Neural cell (in vitro differentiated cells): ENCODE data around the gene MRPS27. TPM values are rescaled to one million over a fixed set of nuclear protein-coding genes. Genes with fewer than 3 reads are reported as not detected.

Source experiments
- H2AFZ ChIP-seq: fragments of 200-600, 300-800 bp; sonication (generic), shearing (Covaris generic); 2 replicates; pipeline ENCODE4 v1.6.0; 2014; ENCODE audit warnings: low read depth, mild to moderate bottlenecking, antibody characterized with exemption, low read length, moderate library complexity
- H3F3A ChIP-seq: fragments of 200-600 bp; shearing (Covaris generic); 2 replicates; pipeline ENCODE4 v1.6.1; 2016; ENCODE audit warnings: mild to moderate bottlenecking, moderate library complexity, mixed read lengths, antibody characterized with exemption, low read length; ENCODE audit not compliant: insufficient read depth, poor library complexity, severe bottlenecking
- H3K27ac ChIP-seq: fragments of 200-600, 300-800 bp; sonication (generic), shearing (Covaris generic); 2 replicates; pipeline ENCODE4 v1.5.1; 2014; ENCODE audit warnings: mild to moderate bottlenecking, low read length, moderate library complexity
- H3K27me3 ChIP-seq: fragments of 300-800, 200-600 bp; sonication (generic), shearing (Covaris generic); 2 replicates; pipeline ENCODE4 v1.6.0; 2014; ENCODE audit warnings: mild to moderate bottlenecking, low read depth, low read length, moderate library complexity; ENCODE audit not compliant: insufficient read depth
- H3K36me3 ChIP-seq: fragments of 300-800, 200-600 bp; sonication (generic), shearing (Covaris generic); 2 replicates; pipeline ENCODE4 v1.5.1; 2014; ENCODE audit warnings: mild to moderate bottlenecking, antibody characterized with exemption, low read length, moderate library complexity; ENCODE audit not compliant: insufficient read depth
- H3K4me2 ChIP-seq: fragments of 300-800, 200-600 bp; sonication (generic), shearing (Covaris generic); 2 replicates; pipeline ENCODE4 v1.6.0; 2014; ENCODE audit warnings: mild to moderate bottlenecking, low read length
- H3K4me3 ChIP-seq: fragments of 300-800, 200-600 bp; sonication (generic), shearing (Covaris generic); 2 replicates; pipeline ENCODE4 v1.5.1; 2014; ENCODE audit warnings: mild to moderate bottlenecking, low read length, moderate library complexity
- H3K79me2 ChIP-seq: fragments of 200-600 bp; shearing (Covaris generic); replicated peaks from 2 replicates; pipeline ENCODE4 v1.6.0; 2014; ENCODE audit warnings: mild to moderate bottlenecking, low read length, moderate library complexity; ENCODE audit not compliant: insufficient read depth
- H3K9ac ChIP-seq: fragments of 300-800, 200-600 bp; sonication (generic), shearing (Covaris generic); 2 replicates; pipeline ENCODE4 v1.6.1; 2016; ENCODE audit warnings: mild to moderate bottlenecking, low read length, mixed read lengths
- H3K9me2 ChIP-seq: fragments of 200-600 bp; shearing (Covaris generic); 2 replicates; pipeline ENCODE4 v1.6.1; 2016; ENCODE audit warnings: mild to moderate bottlenecking, low read length, mixed read lengths; ENCODE audit not compliant: insufficient read depth
- H3K9me3 ChIP-seq: fragments of 200-600, 300-800 bp; sonication (generic), shearing (Covaris generic); 2 replicates; pipeline ENCODE4 v1.6.1; 2016; ENCODE audit warnings: mild to moderate bottlenecking, mixed run types, low read length, moderate library complexity, mixed read lengths
- H4K20me1 ChIP-seq: fragments of 200-600 bp; shearing (Covaris generic); 2 replicates; pipeline ENCODE4 v1.6.1; 2016; ENCODE audit warnings: mild to moderate bottlenecking, mixed run types; ENCODE audit not compliant: insufficient read depth
- CTCF ChIP-seq: fragments of 450-650 bp; IDR thresholded peaks from 2 replicates; pipeline ENCODE4 v1.5.1; 2014; ENCODE audit warnings: antibody characterized with exemption, mild to moderate bottlenecking, moderate library complexity; ENCODE audit not compliant: poor library complexity, severe bottlenecking
- EP300 ChIP-seq: fragments of 450-650 bp; conservative IDR thresholded peaks from 2 replicates; pipeline ENCODE4 v1.6.1; 2014; ENCODE audit warnings: antibody characterized with exemption, mild to moderate bottlenecking, moderate library complexity; ENCODE audit not compliant: poor library complexity, severe bottlenecking
- EZH2 ChIP-seq: fragments of 200-600, 300-800 bp; shearing (Covaris generic), sonication (generic); IDR thresholded peaks from 2 replicates; pipeline ENCODE4 v1.6.1; 2014; ENCODE audit warnings: antibody characterized with exemption, low read length, borderline replicate concordance, mild to moderate bottlenecking; ENCODE audit not compliant: insufficient read depth, poor library complexity, severe bottlenecking
- MXI1 ChIP-seq: fragments of 450-650 bp; conservative IDR thresholded peaks from 2 replicates; pipeline ENCODE4 v1.6.1; 2014; ENCODE audit warnings: antibody characterized with exemption, mild to moderate bottlenecking; ENCODE audit not compliant: poor library complexity, severe bottlenecking
- POLR2AphosphoS5 ChIP-seq: IDR thresholded peaks from 2 replicates; pipeline ENCODE4 v1.6.1; 2012
- RAD21 ChIP-seq: fragments of 450-650 bp; conservative IDR thresholded peaks from 2 replicates; pipeline ENCODE4 v1.6.1; 2014; ENCODE audit warnings: antibody characterized with exemption, mild to moderate bottlenecking, moderate library complexity
- REST ChIP-seq: IDR thresholded peaks from 2 replicates; pipeline ENCODE4 v1.6.1; 2012; ENCODE audit warnings: borderline replicate concordance
- SMC3 ChIP-seq: fragments of 450-650 bp; conservative IDR thresholded peaks from 2 replicates; pipeline ENCODE4 v1.6.1; 2014; ENCODE audit warnings: antibody characterized with exemption, mild to moderate bottlenecking, moderate library complexity; ENCODE audit not compliant: poor library complexity
- TAF1 ChIP-seq: IDR thresholded peaks from 2 replicates; pipeline ENCODE4 v1.6.1; 2012; ENCODE audit warnings: low read depth
- polyA plus RNA-seq: library from polyadenylated mRNA; depleted of rRNA; stranded (reverse); fragments of >200 nt; gene quantifications from 2 replicates; pipeline ENCODE4 v1.2.3, GENCODE V29; 2014

MRPS27 gene
- polyA plus RNA-seq, 1 donor from 2014 or later, result 36.7 TPM

- Histone ChIP-seq H2AFZ (no peak overlapping the region), H3K4me3 (no peak overlapping the region), H3K9ac (no peak overlapping the region), H3K27ac (no peak overlapping the region), H3K9me3 (no peaks in the 10 kb centered on the region), H3F3A (no peaks in the 10 kb centered on the region), H3K4me2 (no peak overlapping the region), H3K27me3 (no peaks in the 10 kb centered on the region), H4K20me1 (no peaks in the 10 kb centered on the region), H3K9me2 (no peaks in the 10 kb centered on the region), H3K36me3 (no peaks in the 10 kb centered on the region), H3K79me2 (peaks cover 4% of the 10 kb centered on the region)
- TF ChIP-seq REST, result no peak
- TF ChIP-seq EZH2, result no peak
- TF ChIP-seq POLR2AphosphoS5, result no peak
- no peak for TF ChIP-seq MXI1
- no peak for TF ChIP-seq SMC3
- TF ChIP-seq TAF1, result no peak
- TF ChIP-seq CTCF, result no peak
- TF ChIP-seq EP300, result no peak
- no peak for TF ChIP-seq RAD21
These were observed 23.8 kb downstream of the MRPS27 start for GRCh38 chr5:72296256-72296655.

GRCh38 chr5:72295539-72295938 lies 24.5 kb downstream of the MRPS27 start:
- no peaks in the 10 kb centered on the region for H3K9me3 ChIP-seq
- H3K27ac ChIP-seq, result no peak overlapping the region
- H2AFZ ChIP-seq, result no peak overlapping the region
- no peaks in the 10 kb centered on the region for H4K20me1 ChIP-seq
- no peak overlapping the region for H3K4me2 ChIP-seq
- H3K36me3 ChIP-seq, result no peaks in the 10 kb centered on the region
- peaks cover 2% of the 10 kb centered on the region for H3K79me2 ChIP-seq
- no peaks in the 10 kb centered on the region for H3K9me2 ChIP-seq
- TF ChIP-seq EZH2 (no peak), EP300 (no peak), MXI1 (no peak), SMC3 (no peak), CTCF (no peak), REST (no peak), TAF1 (no peak), RAD21 (no peak), POLR2AphosphoS5 (no peak)
- no peak overlapping the region for H3K9ac ChIP-seq
- H3K4me3 ChIP-seq, result no peak overlapping the region
- no peaks in the 10 kb centered on the region for H3K27me3 ChIP-seq
- H3F3A ChIP-seq, result no peaks in the 10 kb centered on the region
